A673 (cell line): ENCODE data around the gene NR2F2.

Experiments used
- EZH2 ChIP-seq: fragments of 200-600 bp; sonication (generic); IDR thresholded peaks from 2 replicates; pipeline ENCODE4 v1.6.1; 2017; ENCODE audit warnings: borderline replicate concordance, low read depth, mild to moderate bottlenecking, mixed read lengths, antibody characterized with exemption, low read length; ENCODE audit not compliant: poor library complexity, severe bottlenecking
- TF ChIP-seq, protein P1 (sequence below): fragments of 300-800, 200-600 bp; sonication (generic); conservative IDR thresholded peaks from 2 replicates; pipeline ENCODE4 v1.5.1; 2017; ENCODE audit warnings: low read depth, mild to moderate bottlenecking, antibody characterized with exemption, low read length, moderate library complexity, mixed read lengths

- TF ChIP-seq, protein P1, sequence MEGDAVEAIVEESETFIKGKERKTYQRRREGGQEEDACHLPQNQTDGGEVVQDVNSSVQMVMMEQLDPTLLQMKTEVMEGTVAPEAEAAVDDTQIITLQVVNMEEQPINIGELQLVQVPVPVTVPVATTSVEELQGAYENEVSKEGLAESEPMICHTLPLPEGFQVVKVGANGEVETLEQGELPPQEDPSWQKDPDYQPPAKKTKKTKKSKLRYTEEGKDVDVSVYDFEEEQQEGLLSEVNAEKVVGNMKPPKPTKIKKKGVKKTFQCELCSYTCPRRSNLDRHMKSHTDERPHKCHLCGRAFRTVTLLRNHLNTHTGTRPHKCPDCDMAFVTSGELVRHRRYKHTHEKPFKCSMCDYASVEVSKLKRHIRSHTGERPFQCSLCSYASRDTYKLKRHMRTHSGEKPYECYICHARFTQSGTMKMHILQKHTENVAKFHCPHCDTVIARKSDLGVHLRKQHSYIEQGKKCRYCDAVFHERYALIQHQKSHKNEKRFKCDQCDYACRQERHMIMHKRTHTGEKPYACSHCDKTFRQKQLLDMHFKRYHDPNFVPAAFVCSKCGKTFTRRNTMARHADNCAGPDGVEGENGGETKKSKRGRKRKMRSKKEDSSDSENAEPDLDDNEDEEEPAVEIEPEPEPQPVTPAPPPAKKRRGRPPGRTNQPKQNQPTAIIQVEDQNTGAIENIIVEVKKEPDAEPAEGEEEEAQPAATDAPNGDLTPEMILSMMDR = no peak
- no peak for TF ChIP-seq EZH2
These were observed 1.6 kb downstream of the NR2F2 start for GRCh38 chr15:96331945-96332636.
